GM19395 (cell line): Measurements from ENCODE around the gene TAF5.
"Not testable (repeated sequence)": the region's sequence is repeated elsewhere in the genome, so short reads cannot be mapped to it uniquely, and the experiment has no call there.

ENCODE experiments used
- ATAC-seq: cut with Tn5 transposase; IDR thresholded peaks from one replicate; pipeline ENCODE4 v1.9.1; 2021; ENCODE audit warnings: mild to moderate bottlenecking, moderate library complexity; ENCODE audit not compliant: unreplicated experiment

TAF5 gene

DNA sequence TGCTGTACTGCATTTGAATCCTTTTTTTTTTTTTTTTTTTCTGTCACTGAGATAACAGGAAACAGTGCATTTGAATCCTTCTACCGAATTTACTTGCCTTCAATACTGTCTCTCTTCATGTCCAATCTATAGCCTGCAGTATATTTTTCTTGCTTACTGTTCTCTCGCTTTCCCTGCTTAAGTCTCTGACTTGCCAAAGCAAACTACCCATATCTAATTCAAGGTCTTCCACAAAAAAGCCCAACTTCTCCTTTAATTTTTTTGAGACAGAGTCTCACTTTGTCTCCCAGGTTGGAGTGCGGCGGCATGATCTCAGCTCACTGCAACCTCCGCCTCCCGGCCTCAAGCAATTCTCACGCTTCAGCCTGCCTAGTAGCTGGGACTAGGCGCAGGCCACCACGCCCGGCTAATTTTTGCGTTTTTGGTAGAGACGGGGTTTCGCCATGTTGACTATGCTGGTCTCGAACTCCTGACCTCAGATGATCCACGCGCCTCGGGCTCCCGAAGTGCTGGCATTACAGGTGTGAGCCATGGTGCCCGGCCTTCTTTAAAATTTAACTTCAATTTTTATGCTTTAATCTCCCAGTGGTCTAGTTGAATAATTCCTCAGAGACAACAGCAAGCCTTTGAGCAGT, 29.5 kb downstream of the TAF5 start:
- ATAC-seq, result no peak

- ATAC-seq, result no peak
These were observed 45.8 kb downstream of the TAF5 start for GRCh38 chr10:103413564-103413963.

GRCh38 chr10:103415581-103415980, 47.8 kb downstream of the TAF5 start:
- no peak for ATAC-seq

- no peak for ATAC-seq
These were observed 48.8 kb downstream of the TAF5 start for GRCh38 chr10:103416436-103417147.

- not testable (repeated sequence) for ATAC-seq
These were observed 49.3 kb downstream of the TAF5 start for GRCh38 chr10:103417148-103417469.

- no peak for ATAC-seq
These were observed 49.8 kb downstream of the TAF5 start for GRCh38 chr10:103417601-103418000.

DNA sequence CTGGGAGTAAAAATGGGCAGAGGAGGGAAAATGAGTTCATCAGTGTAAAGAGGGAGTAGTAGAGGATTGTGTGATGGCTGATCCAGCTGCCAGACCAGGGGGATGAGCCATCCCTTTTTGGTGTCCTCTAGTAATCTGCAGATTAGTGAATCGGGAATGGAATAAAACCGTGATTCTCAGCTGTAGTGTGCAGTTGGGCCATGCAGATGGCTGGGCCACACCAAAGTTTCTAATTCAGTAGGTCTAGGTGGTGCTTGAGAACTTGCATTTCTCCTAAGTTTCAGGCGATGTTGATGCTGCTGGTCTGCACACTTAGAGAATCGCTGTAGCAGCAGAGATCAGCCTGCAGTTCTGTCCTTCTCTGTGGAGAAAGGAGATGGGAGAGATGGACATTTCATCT, 51.3 kb downstream of the TAF5 start:
- ATAC-seq, result no peak

DNA sequence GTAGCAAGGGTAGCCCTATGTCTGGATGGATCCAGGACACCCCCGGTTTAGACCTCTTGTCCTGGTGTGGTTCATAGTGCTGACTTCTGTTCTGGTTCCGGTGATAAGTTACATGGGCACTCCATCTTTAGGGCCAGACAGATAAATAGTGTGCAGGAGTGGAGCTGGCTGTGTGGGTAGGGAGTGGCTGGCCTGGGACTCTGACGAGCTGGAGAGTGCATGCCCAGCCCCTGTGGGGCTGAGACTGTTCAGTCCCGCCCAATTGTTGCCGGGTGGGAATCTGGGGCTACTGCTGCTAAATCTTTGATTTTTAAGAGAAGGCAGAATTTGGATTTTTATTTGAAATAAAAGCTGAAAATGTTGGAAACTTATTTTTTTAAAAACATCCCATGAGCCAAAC, 56.0 kb downstream of the TAF5 start:
- no peak for ATAC-seq

- no peak for ATAC-seq
These were observed 60.1 kb downstream of the TAF5 start for GRCh38 chr10:103427866-103428265.

DNA sequence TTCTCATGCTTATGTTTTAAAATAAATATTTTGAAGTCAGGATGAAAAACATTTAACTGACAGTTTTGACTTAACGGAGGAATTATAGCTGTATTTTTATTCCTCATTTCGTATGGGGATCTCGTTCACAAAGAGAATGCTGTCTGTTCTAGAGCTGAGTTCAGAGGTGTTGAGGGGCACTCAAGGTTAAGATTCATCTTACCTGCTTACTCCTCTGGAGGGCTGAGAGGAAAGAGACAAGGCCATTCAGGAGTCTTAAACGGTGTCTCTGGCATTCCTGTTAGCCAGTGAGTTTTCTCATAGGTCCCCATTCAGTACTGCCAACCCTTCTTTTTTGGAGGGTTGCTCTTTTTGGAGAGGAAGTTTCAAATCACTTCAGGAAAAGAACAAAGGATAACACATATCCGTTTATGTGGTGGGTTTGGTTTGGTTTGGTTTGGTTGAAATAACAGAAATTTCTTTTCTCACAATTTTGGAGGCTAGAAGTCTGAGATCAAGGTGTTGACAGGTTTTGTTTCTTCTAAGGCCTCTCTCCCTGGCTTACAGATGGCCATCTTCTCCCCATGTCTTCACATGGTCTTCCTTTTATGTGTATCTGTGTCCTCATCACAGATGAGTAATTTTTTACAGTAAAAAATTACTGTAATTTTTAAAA, 61.3 kb downstream of the TAF5 start:
- no peak for ATAC-seq

GRCh38 chr10:103429647-103430046, 61.9 kb downstream of the TAF5 start:
- ATAC-seq, result no peak

- no peak for ATAC-seq
These were observed 64.1 kb downstream of the TAF5 start for GRCh38 chr10:103431902-103432301.

- ATAC-seq, result no peak
These were observed 66.1 kb downstream of the TAF5 start for GRCh38 chr10:103433858-103434257.
